ENCODE data around the gene GALNT18.

Gene GALNT18

GRCh38 chr11:11336664-11337063, 285.1 kb downstream of the GALNT18 start:
- DNase-seq = no peak

GRCh38 chr11:11335043-11335442, 286.8 kb downstream of the GALNT18 start:
- DNase-seq = no peak

- DNase-seq = no peak
These were observed 287.2 kb downstream of the GALNT18 start for GRCh38 chr11:11334607-11335006.

- DNase-seq = no peak
These were observed 289.6 kb downstream of the GALNT18 start for GRCh38 chr11:11332141-11332710.

GRCh38 chr11:11329062-11329806, 292.6 kb downstream of the GALNT18 start:
- no peak for DNase-seq

- DNase-seq = no peak
These were observed 297.7 kb downstream of the GALNT18 start for GRCh38 chr11:11324090-11324489.

GRCh38 chr11:11322101-11322500, 299.7 kb downstream of the GALNT18 start:
- DNase-seq = no peak

- no peak for DNase-seq
These were observed 301.0 kb downstream of the GALNT18 start for GRCh38 chr11:11320825-11321224.

- no peak for DNase-seq
These were observed 302.8 kb downstream of the GALNT18 start for GRCh38 chr11:11318961-11319360.

- no peak for DNase-seq
These were observed 303.3 kb downstream of the GALNT18 start for GRCh38 chr11:11318461-11318860.

GRCh38 chr11:11316651-11317230, 305.1 kb downstream of the GALNT18 start:
- no peak for DNase-seq

GRCh38 chr11:11313902-11314692, 307.7 kb downstream of the GALNT18 start:
- DNase-seq = no peak

GRCh38 chr11:11313426-11313825, 308.4 kb downstream of the GALNT18 start:
- no peak for DNase-seq

GRCh38 chr11:11312738-11313137, 309.1 kb downstream of the GALNT18 start:
- no peak for DNase-seq

- DNase-seq = no peak
These were observed 310.6 kb downstream of the GALNT18 start for GRCh38 chr11:11311169-11311568.

- DNase-seq = no peak
These were observed 311.9 kb downstream of the GALNT18 start for GRCh38 chr11:11309906-11310305.

- no peak for DNase-seq
These were observed 313.6 kb downstream of the GALNT18 start for GRCh38 chr11:11308249-11308648.

- DNase-seq = no peak
These were observed 314.9 kb downstream of the GALNT18 start for GRCh38 chr11:11306855-11307254.

GRCh38 chr11:11304550-11304949, 317.3 kb downstream of the GALNT18 start:
- no peak for DNase-seq

GRCh38 chr11:11302565-11302964, 319.2 kb downstream of the GALNT18 start:
- no peak for DNase-seq

GRCh38 chr11:11301212-11301611, 320.6 kb downstream of the GALNT18 start:
- DNase-seq = no peak

- no peak for DNase-seq
These were observed 324.2 kb downstream of the GALNT18 start for GRCh38 chr11:11297578-11297977.

GRCh38 chr11:11296434-11296833, 325.4 kb downstream of the GALNT18 start:
- DNase-seq = no peak

GRCh38 chr11:11294551-11294855, 327.3 kb downstream of the GALNT18 start:
- DNase-seq = no peak
